Peyer's patch (tissue), 4 donors: Measurements from ENCODE around the gene UTP20.
"Not testable (repeated sequence)": the region's sequence is repeated elsewhere in the genome, so short reads cannot be mapped to it uniquely, and the experiment has no call there.

ENCODE experiments used
- POLR2A ChIP-seq, 2 donors: fragments of 450-650 bp; IDR thresholded peaks; one replicate each; pipeline ENCODE4 v1.5.1; 2017; ENCODE audit warnings: antibody characterized with exemption in 2 of 2, mild to moderate bottlenecking in 2 of 2, moderate library complexity in 2 of 2
- TF ChIP-seq, protein P1 (sequence below), 6 experiments: fragments of 450-650 bp in 4 of 6; fragments of 200-600 bp in 2 of 6; sonication (generic) in 1 of 6; IDR thresholded peaks; one replicate each; pipeline ENCODE4 v1.5.1; 2017 to 2019; ENCODE audit warnings: antibody characterized with exemption in 6 of 6, mild to moderate bottlenecking in 3 of 6, moderate library complexity in 1 of 6

DNA sequence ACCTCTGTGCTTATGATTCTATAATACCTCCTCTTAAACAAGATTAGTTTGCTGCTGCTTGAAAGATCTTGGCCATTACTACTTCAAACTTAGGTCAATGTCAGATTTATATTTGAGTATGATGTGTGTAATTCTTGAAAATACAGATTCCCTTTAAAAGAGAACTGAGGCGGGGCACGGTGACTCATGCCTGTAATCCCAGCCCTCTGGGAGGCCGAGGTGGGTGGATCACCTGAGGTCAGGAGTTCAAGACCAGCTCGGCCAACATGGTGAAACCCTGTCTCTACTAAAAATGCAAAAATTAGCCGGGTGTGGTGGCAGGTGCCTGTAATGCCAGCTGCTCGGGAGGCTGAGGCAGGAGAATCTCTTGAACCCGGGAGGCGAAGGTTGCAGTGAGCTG lies 130.3 kb downstream of the UTP20 start:
- not testable (repeated sequence) for TF ChIP-seq POLR2A (IDR thresholded peaks at IDR 0.05)
- TF ChIP-seq, protein P1, sequence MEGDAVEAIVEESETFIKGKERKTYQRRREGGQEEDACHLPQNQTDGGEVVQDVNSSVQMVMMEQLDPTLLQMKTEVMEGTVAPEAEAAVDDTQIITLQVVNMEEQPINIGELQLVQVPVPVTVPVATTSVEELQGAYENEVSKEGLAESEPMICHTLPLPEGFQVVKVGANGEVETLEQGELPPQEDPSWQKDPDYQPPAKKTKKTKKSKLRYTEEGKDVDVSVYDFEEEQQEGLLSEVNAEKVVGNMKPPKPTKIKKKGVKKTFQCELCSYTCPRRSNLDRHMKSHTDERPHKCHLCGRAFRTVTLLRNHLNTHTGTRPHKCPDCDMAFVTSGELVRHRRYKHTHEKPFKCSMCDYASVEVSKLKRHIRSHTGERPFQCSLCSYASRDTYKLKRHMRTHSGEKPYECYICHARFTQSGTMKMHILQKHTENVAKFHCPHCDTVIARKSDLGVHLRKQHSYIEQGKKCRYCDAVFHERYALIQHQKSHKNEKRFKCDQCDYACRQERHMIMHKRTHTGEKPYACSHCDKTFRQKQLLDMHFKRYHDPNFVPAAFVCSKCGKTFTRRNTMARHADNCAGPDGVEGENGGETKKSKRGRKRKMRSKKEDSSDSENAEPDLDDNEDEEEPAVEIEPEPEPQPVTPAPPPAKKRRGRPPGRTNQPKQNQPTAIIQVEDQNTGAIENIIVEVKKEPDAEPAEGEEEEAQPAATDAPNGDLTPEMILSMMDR (IDR thresholded peaks at IDR 0.05) = not testable (repeated sequence)
